DOHH2 (cell line): ENCODE data around the gene CDH6.

ENCODE experiments used
- EZH2phosphoT487 ChIP-seq: fragments of 200-600 bp; sonication (generic); IDR thresholded peaks from 2 replicates; pipeline ENCODE4 v1.6.1; 2017; ENCODE audit warnings: borderline replicate concordance, mild to moderate bottlenecking, antibody characterized with exemption, low read length, moderate library complexity, mixed read lengths
- TF ChIP-seq, protein P1 (sequence below): fragments of 200-600 bp; sonication (generic); IDR thresholded peaks from one replicate; pipeline ENCODE4 v1.5.1; 2014; ENCODE audit warnings: antibody characterized with exemption, mild to moderate bottlenecking, low read depth, low read length; ENCODE audit not compliant: poor library complexity, severe bottlenecking

DNA sequence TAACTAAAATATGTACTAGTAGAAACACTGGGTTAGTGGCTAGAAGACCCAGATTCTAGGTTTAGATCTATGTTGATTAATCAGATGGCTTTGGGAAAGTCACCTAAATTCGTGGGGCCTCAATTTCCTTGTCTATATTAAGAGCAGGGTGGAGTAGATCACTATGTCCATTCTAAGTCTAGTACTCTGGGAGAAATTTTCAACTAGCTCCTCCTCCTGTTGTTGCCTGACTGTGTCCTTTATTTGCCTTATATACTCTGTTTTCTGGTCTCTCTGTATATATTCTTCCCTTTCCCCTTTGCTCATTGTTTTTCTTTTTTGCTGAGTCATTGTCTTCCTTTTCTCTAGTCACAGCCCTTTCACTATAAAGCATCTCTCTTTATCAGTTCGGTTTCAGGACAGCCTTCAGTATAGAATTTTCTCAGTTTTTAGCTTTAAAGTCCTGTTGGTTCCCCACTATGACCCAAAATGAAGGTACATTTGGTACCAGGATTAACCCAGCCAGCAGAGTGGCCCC is 44.5 kb upstream of the CDH6 start:
- TF ChIP-seq, protein P1, sequence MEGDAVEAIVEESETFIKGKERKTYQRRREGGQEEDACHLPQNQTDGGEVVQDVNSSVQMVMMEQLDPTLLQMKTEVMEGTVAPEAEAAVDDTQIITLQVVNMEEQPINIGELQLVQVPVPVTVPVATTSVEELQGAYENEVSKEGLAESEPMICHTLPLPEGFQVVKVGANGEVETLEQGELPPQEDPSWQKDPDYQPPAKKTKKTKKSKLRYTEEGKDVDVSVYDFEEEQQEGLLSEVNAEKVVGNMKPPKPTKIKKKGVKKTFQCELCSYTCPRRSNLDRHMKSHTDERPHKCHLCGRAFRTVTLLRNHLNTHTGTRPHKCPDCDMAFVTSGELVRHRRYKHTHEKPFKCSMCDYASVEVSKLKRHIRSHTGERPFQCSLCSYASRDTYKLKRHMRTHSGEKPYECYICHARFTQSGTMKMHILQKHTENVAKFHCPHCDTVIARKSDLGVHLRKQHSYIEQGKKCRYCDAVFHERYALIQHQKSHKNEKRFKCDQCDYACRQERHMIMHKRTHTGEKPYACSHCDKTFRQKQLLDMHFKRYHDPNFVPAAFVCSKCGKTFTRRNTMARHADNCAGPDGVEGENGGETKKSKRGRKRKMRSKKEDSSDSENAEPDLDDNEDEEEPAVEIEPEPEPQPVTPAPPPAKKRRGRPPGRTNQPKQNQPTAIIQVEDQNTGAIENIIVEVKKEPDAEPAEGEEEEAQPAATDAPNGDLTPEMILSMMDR, result no peak
- TF ChIP-seq EZH2phosphoT487, result no peak
